Naive thymus-derived CD8-positive, alpha-beta T cell (primary cell): ENCODE data around the gene KPNA2. TPM values are rescaled to one million over a fixed set of nuclear protein-coding genes. Genes with fewer than 3 reads are reported as not detected.
"Not testable (repeated sequence)": the region's sequence is repeated elsewhere in the genome, so short reads cannot be mapped to it uniquely, and the experiment has no call there.

Experiments used
- ATAC-seq, 2 donors: fragments of 150-1000 bp; cut with Tn5 transposase in 1 of 2; sonication (Bioruptor Pico), chemical (Tn5 transposase) in 1 of 2; 1 replicate in 1 of 2; 2 replicates in 1 of 2; pipeline ENCODE4 v1.10.0; 2021; ENCODE audit warnings: mild to moderate bottlenecking in 2 of 2, moderate library complexity in 2 of 2
- POLR2A ChIA-PET: fragments of 350-600 bp; sonication (Branson Sonifier 250); formaldehyde crosslinking; loops from one replicate; lab custom pipeline; 2021; ENCODE audit warnings: antibody characterized with exemption; lab: Charles Lee
- DNase-seq, 10 donors: peaks; one replicate each; pipeline versions ENCODE4 v3.0.0 to v3.0.0-alpha.2; 2020 to 2022
- H3K27ac Mint-ChIP-seq, 10 donors: one replicate each; pipeline ENCODE4 v1.8.0; 2020 to 2022; ENCODE audit warnings: mild to moderate bottlenecking in 10 of 10, mixed read lengths in 10 of 10, moderate library complexity in 4 of 10, inconsistent platforms in 1 of 10
- H3K27me3 Mint-ChIP-seq, 5 donors: one replicate each; pipeline ENCODE4 v1.8.0; 2021 to 2022; ENCODE audit warnings: mixed read lengths in 5 of 5
- H3K36me3 Mint-ChIP-seq, 3 donors: one replicate each; pipeline ENCODE4 v1.8.0; 2020 to 2022; ENCODE audit warnings: mixed read lengths in 3 of 3, mild to moderate bottlenecking in 2 of 3, inconsistent platforms in 1 of 3
- H3K4me1 Mint-ChIP-seq, 4 donors: one replicate each; pipeline ENCODE4 v1.8.0; 2021 to 2022; ENCODE audit warnings: mixed read lengths in 4 of 4
- H3K4me3 Mint-ChIP-seq, 10 donors: one replicate each; pipeline ENCODE4 v1.8.0; 2020 to 2022; ENCODE audit warnings: mild to moderate bottlenecking in 10 of 10, mixed read lengths in 10 of 10, moderate library complexity in 6 of 10, inconsistent platforms in 1 of 10
- H3K9me3 Mint-ChIP-seq, 9 donors: one replicate each; pipeline ENCODE4 v1.8.0; 2020 to 2022; ENCODE audit warnings: mixed read lengths in 9 of 9, mild to moderate bottlenecking in 3 of 9, inconsistent platforms in 1 of 9, moderate library complexity in 1 of 9
- polyA plus RNA-seq, 3 donors: library from polyadenylated mRNA; unstranded; fragments of 300-500 nt; fragmentation: Illumina TruSeq; gene quantifications; one replicate each; pipeline ENCODE4 v1.2.3, GENCODE V29; 2021
- total RNA-seq, 8 experiments: library from RNA in 2 of 8; stranded (reverse) in 2 of 8; gene quantifications; one replicate each; pipeline ENCODE4 v1.2.3 and lab custom pipeline; 2021 to 2026

KPNA2 gene
- total and polyA plus RNA-seq, 5 experiments from 2014 or later = 8.9 to 17.0 (median 13.7) TPM

GRCh38 chr17:68049812-68050437 is 14.4 kb downstream of the KPNA2 start:
- Mint-ChIP-seq H3K27ac (peak overlapping the region in 1 of 10 donors; percentile 40), H3K36me3 (peaks cover 0 to 25% (median 6%) of the 10 kb centered on the region in 3 donors)
- not testable (repeated sequence) for H3K4me1 Mint-ChIP-seq, ATAC-seq, H3K27me3 Mint-ChIP-seq, H3K9me3 Mint-ChIP-seq, H3K4me3 Mint-ChIP-seq, DNase-seq
- POLR2A ChIA-PET = interaction anchor here (0.6 kb wide), 1 partner anchor 200 kb away, joined by 3 read pairs; no protein-coding TSS in a partner anchor

DNA sequence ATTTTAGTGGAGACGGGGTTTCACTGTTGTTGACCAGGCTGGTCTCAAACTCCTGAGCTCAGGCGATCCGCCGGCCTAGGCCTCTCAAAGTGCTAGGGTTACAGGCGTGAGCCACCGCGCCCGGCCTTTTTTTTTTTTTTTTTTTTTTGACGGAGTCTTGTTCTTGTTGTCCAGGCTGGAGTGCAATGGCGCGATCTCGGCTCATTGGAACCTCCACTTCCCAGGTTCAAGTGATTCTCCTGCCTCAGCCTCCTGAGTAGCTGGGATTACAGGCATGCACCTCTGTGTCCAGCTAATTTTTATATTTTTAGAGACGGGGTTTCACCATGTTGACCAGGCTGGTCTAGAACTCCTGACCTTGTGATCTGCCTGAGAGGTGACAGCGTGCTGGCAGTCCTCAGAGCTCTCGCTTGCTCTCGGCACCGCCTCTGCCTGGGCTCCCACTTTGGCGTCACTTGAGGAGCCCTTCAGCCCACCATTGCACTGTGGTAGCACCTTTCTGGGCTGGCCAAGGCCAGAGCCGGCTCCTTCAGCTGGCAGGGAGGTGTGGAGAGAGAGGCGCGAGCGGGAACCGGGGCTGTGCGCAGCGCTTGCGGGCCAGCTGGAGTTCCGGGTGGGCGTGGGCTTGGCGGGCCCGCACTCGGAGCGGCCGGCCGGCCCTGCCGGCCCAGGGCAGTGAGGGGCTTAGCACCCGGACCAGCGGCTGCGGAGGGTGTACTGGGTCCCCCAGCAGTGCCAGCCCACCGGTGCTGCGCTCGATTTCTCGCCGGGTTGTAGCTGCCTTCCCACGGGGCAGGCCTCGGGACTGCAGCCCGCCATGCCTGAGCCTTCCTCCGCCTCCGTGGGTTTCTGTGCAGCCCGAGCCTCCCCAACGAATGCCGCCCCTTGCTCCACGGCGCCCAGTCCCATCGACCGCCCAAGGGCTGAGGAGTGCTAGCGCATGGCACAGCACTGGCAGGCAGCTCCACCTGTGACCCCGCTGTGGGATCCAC is 16.1 kb downstream of the KPNA2 start:
- not testable (repeated sequence) for ATAC-seq, H3K4me3 Mint-ChIP-seq, H3K9me3 Mint-ChIP-seq, H3K27ac Mint-ChIP-seq, H3K4me1 Mint-ChIP-seq, H3K27me3 Mint-ChIP-seq
- H3K36me3 Mint-ChIP-seq = peaks cover 0 to 11% (median 3%) of the 10 kb centered on the region in 3 donors
- peak in 1 of 10 donors; percentile 63 for DNase-seq
- POLR2A ChIA-PET = interaction anchor here (0.7 kb wide), 1 partner anchor 407 kb away, joined by 9 read pairs; no protein-coding TSS in a partner anchor

GRCh38 chr17:68052810-68053209 is 17.3 kb downstream of the KPNA2 start:
- ATAC-seq = no peak
- no peak overlapping the region for H3K4me3 Mint-ChIP-seq
- peaks cover 0 to 13% (median 2%) of the 10 kb centered on the region in 4 donors for H3K4me1 Mint-ChIP-seq
- H3K36me3 Mint-ChIP-seq = peaks cover 0 to 2% (median 0%) of the 10 kb centered on the region in 3 donors
- H3K27me3 Mint-ChIP-seq = no peaks in the 10 kb centered on the region
- no peak for DNase-seq
- POLR2A ChIA-PET = no interaction called here
- no peak overlapping the region for H3K27ac Mint-ChIP-seq
- H3K9me3 Mint-ChIP-seq = no peaks in the 10 kb centered on the region

- no peaks in the 10 kb centered on the region for H3K9me3 Mint-ChIP-seq
- H3K27me3 Mint-ChIP-seq = no peaks in the 10 kb centered on the region
- H3K36me3 Mint-ChIP-seq = no peaks in the 10 kb centered on the region
- no peak overlapping the region for H3K27ac Mint-ChIP-seq
- H3K4me1 Mint-ChIP-seq = peaks cover 0 to 19% (median 3%) of the 10 kb centered on the region in 4 donors
- POLR2A ChIA-PET = no interaction called here
- ATAC-seq (no peak), DNase-seq (no peak)
- no peak overlapping the region for H3K4me3 Mint-ChIP-seq
These were observed 17.9 kb downstream of the KPNA2 start for GRCh38 chr17:68053231-68054013.

- Mint-ChIP-seq H3K27ac (no peak overlapping the region), H3K9me3 (no peaks in the 10 kb centered on the region), H3K4me3 (no peak overlapping the region), H3K4me1 (peaks cover 0 to 25% (median 3%) of the 10 kb centered on the region in 4 donors), H3K27me3 (no peaks in the 10 kb centered on the region), H3K36me3 (no peaks in the 10 kb centered on the region)
- no peak for DNase-seq
- POLR2A ChIA-PET = no interaction called here
- no peak for ATAC-seq
These were observed 18.9 kb downstream of the KPNA2 start for GRCh38 chr17:68054296-68054900.

- H3K4me3 Mint-ChIP-seq = no peak overlapping the region
- ATAC-seq = peak; percentile 80 to 91
- H3K9me3 Mint-ChIP-seq = no peaks in the 10 kb centered on the region
- H3K36me3 Mint-ChIP-seq = no peaks in the 10 kb centered on the region
- no peaks in the 10 kb centered on the region for H3K27me3 Mint-ChIP-seq
- DNase-seq = peak; percentile 7 to 72 (median 44)
- peaks cover 0 to 41% (median 3%) of the 10 kb centered on the region in 4 donors for H3K4me1 Mint-ChIP-seq
- H3K27ac Mint-ChIP-seq = peak overlapping the region in 1 of 10 donors; percentile 73
- POLR2A ChIA-PET = interaction anchor here (0.5 to 0.7 kb wide), 2 partner anchors 12 to 229 kb away, joined by 3 to 5 read pairs; no protein-coding TSS in a partner anchor
These were observed 22.0 kb downstream of the KPNA2 start for GRCh38 chr17:68057531-68057952.

GRCh38 chr17:68060336-68060735 is 24.8 kb downstream of the KPNA2 start:
- Mint-ChIP-seq H3K36me3 (no peaks in the 10 kb centered on the region), H3K27ac (no peak overlapping the region), H3K9me3 (no peaks in the 10 kb centered on the region), H3K4me3 (no peak overlapping the region), H3K4me1 (peaks cover 0 to 36% (median 2%) of the 10 kb centered on the region in 4 donors), H3K27me3 (no peaks in the 10 kb centered on the region)
- POLR2A ChIA-PET = no interaction called here
- DNase-seq (no peak), ATAC-seq (peak in 1 of 2 donors; percentile 68)

- H3K27ac Mint-ChIP-seq = no peak overlapping the region
- no peaks in the 10 kb centered on the region for H3K27me3 Mint-ChIP-seq
- ATAC-seq (no peak), DNase-seq (no peak)
- H3K4me3 Mint-ChIP-seq = no peak overlapping the region
- H3K36me3 Mint-ChIP-seq = no peaks in the 10 kb centered on the region
- H3K9me3 Mint-ChIP-seq = no peaks in the 10 kb centered on the region
- peaks cover 0 to 36% (median 2%) of the 10 kb centered on the region in 4 donors for H3K4me1 Mint-ChIP-seq
- POLR2A ChIA-PET = no interaction called here
These were observed 26.2 kb downstream of the KPNA2 start for GRCh38 chr17:68061512-68062313.

- not testable (repeated sequence) for H3K27me3 Mint-ChIP-seq, H3K4me3 Mint-ChIP-seq, ATAC-seq, H3K36me3 Mint-ChIP-seq, DNase-seq, H3K4me1 Mint-ChIP-seq, H3K9me3 Mint-ChIP-seq, H3K27ac Mint-ChIP-seq
- POLR2A ChIA-PET = interaction anchor here (0.6 kb wide), 1 partner anchor 55 kb away, joined by 5 read pairs; no protein-coding TSS in a partner anchor
These were observed 29.8 kb downstream of the KPNA2 start for GRCh38 chr17:68065366-68065765.

- POLR2A ChIA-PET, H3K27ac Mint-ChIP-seq, H3K4me1 Mint-ChIP-seq, H3K9me3 Mint-ChIP-seq, ATAC-seq, H3K36me3 Mint-ChIP-seq, H3K4me3 Mint-ChIP-seq, H3K27me3 Mint-ChIP-seq, DNase-seq: not testable (repeated sequence)
These were observed 33.0 kb downstream of the KPNA2 start for GRCh38 chr17:68068512-68068911.

DNA sequence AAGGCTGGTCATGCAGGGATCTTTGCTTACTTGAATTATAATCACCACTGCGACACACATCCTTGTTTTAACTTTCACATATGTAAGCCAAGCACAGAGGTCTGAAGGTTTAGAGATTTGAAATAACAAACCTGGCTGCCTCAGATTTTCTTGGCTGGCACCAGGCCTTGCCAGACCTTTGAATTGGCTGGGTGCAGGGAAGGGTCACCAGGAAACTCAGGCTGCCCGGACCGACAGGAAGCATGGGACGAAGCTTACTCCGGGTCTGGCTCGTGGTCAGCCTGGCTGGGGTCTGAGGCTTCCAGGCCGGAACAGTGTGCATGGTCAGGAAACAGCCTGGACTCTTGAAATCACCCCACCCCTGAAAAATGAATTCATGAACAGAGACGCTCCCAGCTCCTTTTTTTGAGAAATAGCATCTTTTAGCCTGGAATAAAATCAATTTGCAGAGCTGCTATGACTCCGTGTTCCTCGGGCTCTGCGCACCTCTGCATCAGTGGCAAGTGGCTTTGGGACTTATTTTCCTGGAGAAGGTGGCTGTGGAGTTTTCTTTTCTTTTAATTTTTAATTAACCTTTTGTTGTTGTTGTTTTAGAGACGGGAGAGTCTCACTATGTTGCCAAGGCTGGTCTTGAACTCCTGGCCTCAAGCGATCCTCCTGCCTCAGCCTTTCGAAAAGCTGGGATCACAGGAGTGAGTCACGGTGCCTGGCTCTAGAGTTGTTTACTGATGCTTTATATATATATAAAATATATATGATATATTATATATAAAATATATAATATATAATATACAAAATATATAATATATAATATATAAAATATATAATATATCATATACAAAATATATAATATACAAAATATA is 35.3 kb downstream of the KPNA2 start:
- H3K27ac Mint-ChIP-seq, H3K4me3 Mint-ChIP-seq, H3K4me1 Mint-ChIP-seq, H3K36me3 Mint-ChIP-seq, POLR2A ChIA-PET, H3K9me3 Mint-ChIP-seq, H3K27me3 Mint-ChIP-seq: not testable (repeated sequence)
- ATAC-seq = peak; percentile 41 to 52
- peak in 2 of 10 donors; percentile 26 to 34 for DNase-seq
